ENCODE results near the gene SPRING1. TPM values are rescaled to one million over a fixed set of nuclear protein-coding genes. Genes with fewer than 3 reads are reported as not detected.

The SPRING1 gene
- total RNA-seq (10 to 100 TPM; 18.5 to 43.8 (median 28.7) TPM), polyA plus RNA-seq (10 to 100 TPM in 2 of 3 donors, 1 to 10 TPM in 1; 8.8 to 17.5 (median 10.4) TPM)
- long read RNA-seq, donor 1, full-length matches to known transcripts: 8 of 8 reads
- long read RNA-seq, donor 1, partial matches to known transcripts: 0 of 8 reads
- long read RNA-seq, donor 1, other reads (novel, unspliced or antisense): 0 of 8 reads
- long read RNA-seq, donor 2, full-length matches to known transcripts: 6 of 25 reads
- long read RNA-seq, donor 2, partial matches to known transcripts: 19 of 25 reads
- long read RNA-seq, donor 2, other reads (novel, unspliced or antisense): 0 of 25 reads

GRCh38 chr12:116737774-116738657 lies at the start of gene SPRING1, which contains the start of gene RNFT2:
Gene SPRING1 (minus strand): TSS chr12:116738069. CDS start chr12:116737900, 169 bp downstream.
Gene RNFT2 (plus strand): TSS chr12:116738315. CDS start chr12:116740498, 2,183 bp downstream.
- peak; percentile 99 for DNase-seq
- 0 to 1% (median 0%) methylated on average over 50 to 80 of the region's 80 CpGs for WGBS, 5 donors
- intact Hi-C loops (cut with DNase I; ENCODE audit: low total_unique reads): no loop called here
- H3K27me3 ChIP-seq (replicated peaks in 1 of 7): no peaks in the 10 kb centered on the region
- H3K36me3 ChIP-seq: peaks cover 0 to 23% (median 9%) of the 10 kb centered on the region in 6 donors
- TF ChIP-seq POLR2AphosphoS5 (IDR thresholded peaks at IDR 0.05) (peak in 2 of 3 donors; percentile 90 to 92), POLR2A (IDR thresholded peaks at IDR 0.05) (peak in 1 of 3 donors; percentile 27), CTCF (IDR thresholded peaks at IDR 0.05 in 8 of 11, conservative IDR thresholded peaks at IDR 0.05 in 3 of 11) (peak in 3 of 11 experiments; percentile 7 to 27 (median 24))
- H3K27ac ChIP-seq: peak within 1 kb of the TSS; percentile 60 to 91 (median 81)
- no peaks in the 10 kb centered on the region for H3K9me3 ChIP-seq
- peak within 1 kb of the TSS; percentile 71 to 93 (median 86) for H3K4me3 ChIP-seq
- H3K4me1 ChIP-seq: peaks cover 16 to 41% (median 23%) of the 10 kb centered on the region in 6 donors

- no peaks in the 10 kb centered on the region for H3K27me3 ChIP-seq (replicated peaks in 1 of 7)
- no peak overlapping the region for H3K4me3 ChIP-seq
- H3K36me3 ChIP-seq: peaks cover 0 to 29% (median 0%) of the 10 kb centered on the region in 6 donors
- TF ChIP-seq POLR2A (IDR thresholded peaks at IDR 0.05): no peak
- TF ChIP-seq POLR2AphosphoS5 (IDR thresholded peaks at IDR 0.05): no peak
- 88 to 97% (median 95%) methylated on average over 7 of the region's 7 CpGs for WGBS, 5 donors
- H3K4me1 ChIP-seq: no peaks in the 10 kb centered on the region
- DNase-seq: no peak
- no peaks in the 10 kb centered on the region for H3K9me3 ChIP-seq
- H3K27ac ChIP-seq: no peak overlapping the region
- intact Hi-C loops (cut with DNase I; ENCODE audit: low total_unique reads): no loop called here
Observed at GRCh38 chr12:116784238-116784612, 46.4 kb upstream of the SPRING1 start.

GRCh38 chr12:116783525-116784237 lies 45.8 kb upstream of the SPRING1 start:
- H3K9me3 ChIP-seq: no peaks in the 10 kb centered on the region
- no peak overlapping the region for H3K4me3 ChIP-seq
- intact Hi-C loops (cut with DNase I; ENCODE audit: low total_unique reads): no loop called here
- H3K36me3 ChIP-seq: peaks cover 0 to 33% (median 0%) of the 10 kb centered on the region in 6 donors
- no peak overlapping the region for H3K27ac ChIP-seq
- no peaks in the 10 kb centered on the region for H3K4me1 ChIP-seq
- WGBS, 5 donors: 82 to 95% (median 88%) methylated on average over 5 to 6 of the region's 6 CpGs
- no peak for DNase-seq
- TF ChIP-seq CTCF (IDR thresholded peaks at IDR 0.05 in 8 of 11, conservative IDR thresholded peaks at IDR 0.05 in 3 of 11): no peak
- TF ChIP-seq POLR2A (IDR thresholded peaks at IDR 0.05): no peak
- TF ChIP-seq POLR2AphosphoS5 (IDR thresholded peaks at IDR 0.05): no peak
- H3K27me3 ChIP-seq (replicated peaks in 1 of 7): no peaks in the 10 kb centered on the region

- H3K27me3 ChIP-seq (replicated peaks in 1 of 7): no peaks in the 10 kb centered on the region
- H3K4me3 ChIP-seq: no peak overlapping the region
- no peaks in the 10 kb centered on the region for H3K4me1 ChIP-seq
- peaks cover 0 to 33% (median 0%) of the 10 kb centered on the region in 6 donors for H3K36me3 ChIP-seq
- TF ChIP-seq CTCF (IDR thresholded peaks at IDR 0.05 in 8 of 11, conservative IDR thresholded peaks at IDR 0.05 in 3 of 11): no peak
- TF ChIP-seq POLR2AphosphoS5 (IDR thresholded peaks at IDR 0.05): no peak
- no peak for TF ChIP-seq POLR2A (IDR thresholded peaks at IDR 0.05)
- peak; percentile 20 for DNase-seq
- H3K27ac ChIP-seq: no peak overlapping the region
- intact Hi-C loops (cut with DNase I; ENCODE audit: low total_unique reads): no loop called here
- H3K9me3 ChIP-seq: no peaks in the 10 kb centered on the region
- WGBS, 5 donors: 72 to 89% (median 73%) methylated on average over 4 of the region's 4 CpGs
Observed at GRCh38 chr12:116780942-116781341, 43.1 kb upstream of the SPRING1 start.
